Right ventricle myocardium superior (tissue), 1 donor: ENCODE results near the gene STXBP6. TPM values are rescaled to one million over a fixed set of nuclear protein-coding genes. Genes with fewer than 3 reads are reported as not detected.

Source experiments
- ATAC-seq: fragments of 200-7000 bp; cut with Tn5 transposase; one replicate; pipeline ENCODE4 v1.9.1; 2020; ENCODE audit warnings: mild to moderate bottlenecking; ENCODE audit not compliant: poor library complexity
- DNase-seq: peaks from one replicate; pipeline ENCODE4 v3.0.0-alpha.2; 2020
- intact Hi-C: fragments of 100-400 bp; cut with DNase I; formaldehyde crosslinking; loops from one replicate; pipeline ENCODE4 v1.11.2; 2022
- total RNA-seq: library from RNA; stranded (reverse); fragmentation: NEBNext Ultra II Directional; extraction: Animal tissue kit (Norgen Biotek cat#: 25700); gene quantifications from one replicate; pipeline ENCODE4 v1.2.1, GENCODE V29; 2021
- donor health status: DM: no; HTN: yes; CAD: no; lungs with severe emphysema.

The STXBP6 gene
- total RNA-seq, 1 donor from 2014 or later = 39.8 TPM

- DNase-seq (no peak), ATAC-seq (no peak)
- intact Hi-C loops = no loop called here
Measured at GRCh38 chr14:25034803-25035681, 14.9 kb downstream of the STXBP6 start.

- ATAC-seq (no peak), DNase-seq (no peak)
- intact Hi-C loops = no loop called here
Measured at GRCh38 chr14:25033358-25033757, 16.6 kb downstream of the STXBP6 start.

GRCh38 chr14:25032092-25032784 lies 17.7 kb downstream of the STXBP6 start:
- DNase-seq (no peak), ATAC-seq (no peak)
- intact Hi-C loops = no loop called here

- ATAC-seq = no peak
- DNase-seq = no peak
- intact Hi-C loops = no loop called here
Measured at GRCh38 chr14:25026476-25027137, 23.3 kb downstream of the STXBP6 start.

- ATAC-seq (no peak), DNase-seq (no peak)
- intact Hi-C loops = no loop called here
Measured at GRCh38 chr14:25019892-25020291, 30.1 kb downstream of the STXBP6 start.

DNA sequence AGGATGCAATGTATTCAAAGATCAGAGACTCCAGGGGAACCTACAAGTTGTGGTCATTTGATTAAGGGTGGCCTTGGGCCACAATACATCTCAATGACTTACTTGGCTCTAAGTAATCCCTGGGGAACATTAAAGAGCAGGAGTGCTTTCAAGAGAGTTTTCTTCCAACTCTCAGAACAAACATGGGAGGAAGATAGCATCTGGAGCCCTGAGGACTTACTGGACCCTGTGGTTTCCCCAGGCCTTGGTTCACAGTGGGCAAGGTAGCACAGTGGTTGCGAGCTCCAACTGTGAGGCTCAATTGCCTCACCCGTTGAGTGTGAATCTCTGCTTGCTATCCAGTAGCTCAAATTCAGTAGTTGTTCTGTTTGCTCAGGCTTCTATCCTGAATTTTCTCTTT lies 32.4 kb downstream of the STXBP6 start:
- no peak for ATAC-seq

GRCh38 chr14:25015761-25016160 lies 34.2 kb downstream of the STXBP6 start:
- intact Hi-C loops = no loop called here
- no peak for ATAC-seq
- no peak for DNase-seq

More for the DNA sequence above, 32.4 kb downstream of the STXBP6 start:
- intact Hi-C loops = no loop called here
- DNase-seq = no peak

GRCh38 chr14:25014440-25014839 lies 35.5 kb downstream of the STXBP6 start:
- DNase-seq = no peak
- peak; percentile 75 for ATAC-seq
- intact Hi-C loops = no loop called here

GRCh38 chr14:25011095-25011494 lies 38.9 kb downstream of the STXBP6 start:
- intact Hi-C loops = no loop called here
- DNase-seq = no peak
- ATAC-seq = no peak

GRCh38 chr14:25010471-25010870 lies 39.5 kb downstream of the STXBP6 start:
- intact Hi-C loops = no loop called here
- DNase-seq (no peak), ATAC-seq (no peak)

DNA sequence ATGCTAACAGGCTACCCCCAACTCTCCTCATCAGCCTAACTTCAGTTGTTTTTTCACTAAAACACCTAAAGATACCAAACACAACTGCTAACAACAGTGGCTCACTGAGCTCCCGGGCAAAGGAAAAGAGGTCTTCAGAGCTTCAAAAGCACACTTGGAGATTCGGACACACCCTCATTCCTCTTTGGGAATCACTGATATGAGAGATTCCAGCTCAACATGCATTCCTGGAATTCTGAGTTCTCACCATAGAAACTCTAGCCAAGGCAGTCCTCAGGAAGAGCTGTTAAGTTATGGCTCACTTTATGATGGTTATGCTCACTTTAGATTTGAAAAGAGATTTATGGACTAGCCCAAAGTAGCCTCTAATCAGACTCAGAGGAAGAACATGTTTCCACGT lies 40.1 kb downstream of the STXBP6 start:
- no peak for ATAC-seq
- intact Hi-C loops = no loop called here
- DNase-seq = no peak

DNA sequence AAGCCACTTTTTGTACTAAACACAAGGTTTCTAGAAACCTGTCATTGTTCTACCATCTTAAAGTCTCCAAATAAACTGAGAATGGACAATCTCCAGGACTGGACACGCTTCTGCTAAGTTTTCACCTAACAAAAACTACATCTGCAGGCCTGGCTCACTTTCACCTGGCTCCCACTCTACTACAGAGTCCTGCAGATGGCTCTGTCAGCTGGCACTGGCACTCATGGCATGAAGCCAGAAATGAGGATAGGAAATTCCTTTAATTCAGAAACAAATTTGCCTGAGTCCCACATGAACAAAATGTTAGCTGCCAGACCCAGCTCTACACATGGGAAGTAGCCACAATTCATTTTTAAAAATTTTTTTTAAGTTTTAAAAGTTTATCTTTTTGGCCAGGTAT lies 42.1 kb downstream of the STXBP6 start:
- DNase-seq = no peak
- ATAC-seq = peak; percentile 45
- intact Hi-C loops = no loop called here

DNA sequence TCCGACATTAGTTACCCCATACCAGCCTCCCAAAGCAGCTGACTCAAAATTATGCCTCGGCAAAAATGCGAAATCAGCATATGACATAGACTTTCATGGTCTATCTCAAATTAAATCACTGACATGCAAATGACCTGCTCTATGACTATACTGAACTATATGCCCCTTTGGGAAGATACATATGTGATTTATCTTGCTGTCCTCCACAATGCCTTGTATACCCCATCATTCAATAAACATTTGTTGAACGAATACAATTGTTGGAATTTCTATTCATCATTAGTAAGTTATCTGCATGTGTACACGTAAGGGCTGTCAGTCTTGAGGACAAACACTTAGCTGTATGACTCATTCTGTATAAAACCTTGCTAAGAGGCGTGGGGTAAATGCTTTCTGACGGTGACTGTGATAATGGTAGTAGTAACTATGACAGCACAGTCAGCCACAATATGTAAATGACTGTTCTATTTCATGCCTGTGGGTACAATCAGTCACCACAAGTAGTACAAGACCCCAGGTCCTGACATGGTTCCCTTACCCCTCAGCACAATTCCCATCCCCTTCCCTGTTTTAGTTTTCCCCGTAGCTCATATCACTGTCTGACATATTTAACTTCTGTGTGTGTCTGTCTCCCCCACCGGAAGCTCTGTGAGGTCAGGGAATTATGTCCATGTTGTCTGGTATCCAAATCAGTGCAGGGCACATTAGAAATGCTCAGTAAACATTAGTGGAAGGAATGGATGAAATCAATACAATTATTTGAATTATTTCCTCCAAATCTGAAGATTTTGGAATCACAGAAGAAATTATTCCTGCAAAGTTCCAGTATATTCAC lies 42.8 kb downstream of the STXBP6 start:
- peak; percentile 72 for ATAC-seq
- intact Hi-C loops = no loop called here

GRCh38 chr14:25006031-25006430 lies 43.9 kb downstream of the STXBP6 start:
- DNase-seq (no peak), ATAC-seq (no peak)
- intact Hi-C loops = no loop called here

More for the DNA sequence above, 42.8 kb downstream of the STXBP6 start:
- no peak for DNase-seq

- no peak for DNase-seq
- intact Hi-C loops = no loop called here
- ATAC-seq = no peak
Measured at GRCh38 chr14:25004389-25004809, 45.5 kb downstream of the STXBP6 start.

GRCh38 chr14:25003537-25003936 lies 46.4 kb downstream of the STXBP6 start:
- peak; percentile 64 for ATAC-seq
- no peak for DNase-seq
- intact Hi-C loops = no loop called here

DNA sequence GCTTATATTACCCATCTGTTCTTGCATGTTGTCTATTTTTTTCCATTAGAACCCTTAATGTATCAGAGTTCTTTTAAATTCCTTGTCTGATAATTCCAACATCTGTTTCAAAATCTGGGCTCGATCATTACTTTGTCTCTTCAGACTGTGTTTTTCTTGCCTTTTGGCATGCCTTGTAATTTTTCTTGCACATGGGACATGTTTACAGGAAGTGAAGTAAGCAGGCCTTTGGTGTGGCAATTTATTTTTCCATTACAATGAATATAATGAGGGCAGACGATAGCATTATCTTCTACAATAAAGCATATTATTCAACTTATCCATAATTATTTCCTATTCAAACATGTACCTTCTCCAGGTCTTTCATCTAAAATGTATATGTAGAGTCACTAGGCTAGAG lies 48.3 kb downstream of the STXBP6 start:
- peak; percentile 57 for ATAC-seq

DNA sequence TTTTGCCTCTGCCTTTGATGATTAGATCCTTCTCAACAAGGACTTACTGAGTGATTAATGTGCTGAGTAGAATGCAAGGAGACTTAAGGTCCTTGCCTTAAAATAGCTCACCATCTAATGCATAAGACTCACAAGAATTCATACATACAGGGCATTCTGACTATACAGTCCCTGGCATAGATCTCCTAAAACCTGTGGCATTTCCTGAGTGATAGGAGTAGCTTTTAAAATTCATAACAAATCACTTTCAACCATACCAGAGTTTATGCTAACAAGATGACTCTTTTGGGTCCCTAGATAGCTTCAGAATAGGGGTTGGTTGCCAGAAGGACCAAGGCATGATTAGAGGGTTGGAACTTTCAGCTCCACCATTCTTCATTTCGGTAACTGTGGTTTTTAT lies 48.8 kb downstream of the STXBP6 start:
- no peak for DNase-seq
- intact Hi-C loops = no loop called here
- peak; percentile 6 for ATAC-seq

More for the DNA sequence above, 48.3 kb downstream of the STXBP6 start:
- intact Hi-C loops = no loop called here
- no peak for DNase-seq

- DNase-seq = no peak
- ATAC-seq = no peak
- intact Hi-C loops = no loop called here
Measured at GRCh38 chr14:24999157-24999556, 50.8 kb downstream of the STXBP6 start.
